ENCODE data around the gene LIPG. TPM values are rescaled to one million over a fixed set of nuclear protein-coding genes. Genes with fewer than 3 reads are reported as not detected.
"Not testable (repeated sequence)": the region's sequence is repeated elsewhere in the genome, so short reads cannot be mapped to it uniquely, and the experiment has no call there.

LIPG gene
- total and polyA plus RNA-seq, 2 experiments from 2014 or later: 43.4 to 85.2 TPM

DNA sequence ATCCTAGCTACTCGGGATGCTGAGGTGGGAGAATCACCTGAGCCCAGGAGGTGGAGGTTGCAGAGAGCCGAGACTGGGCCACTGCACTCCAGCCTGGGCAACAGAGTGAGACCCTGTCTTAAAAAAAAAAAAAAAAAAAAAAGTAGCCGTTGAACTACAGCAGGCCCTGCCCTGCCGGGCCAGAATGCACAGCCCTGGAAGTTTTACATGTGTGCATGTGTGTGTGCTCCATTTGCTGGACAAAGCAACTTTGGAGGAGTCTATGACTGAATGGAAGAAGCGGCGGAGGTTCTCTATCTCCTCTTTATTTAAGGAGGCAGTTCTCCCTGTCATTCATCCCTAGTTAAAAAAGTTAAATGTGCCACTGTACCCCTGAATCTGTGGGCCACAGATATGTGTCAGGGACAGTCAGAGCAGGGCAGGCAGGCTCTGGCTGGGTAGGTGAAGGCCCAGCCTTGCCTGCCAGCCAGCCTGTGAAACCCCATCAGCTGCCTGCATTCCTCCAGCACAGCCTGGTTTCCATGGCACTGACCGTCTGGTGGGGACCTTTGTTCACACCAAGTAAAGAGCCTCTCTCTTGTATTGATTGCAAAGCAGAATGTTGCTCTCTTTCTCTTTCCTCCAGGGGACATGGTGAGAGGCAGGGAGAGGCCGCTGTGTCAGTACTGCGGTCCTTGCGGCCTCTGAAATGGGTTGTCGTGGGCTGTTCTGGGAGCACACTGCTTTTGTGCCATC lies 10.9 kb downstream of the LIPG start:
- Histone ChIP-seq H3K4me2 (no peak overlapping the region), H3K9me2 (replicated peaks; ENCODE audit: insufficient read depth) (no peaks in the 10 kb centered on the region), H4K20me1 (ENCODE audit: insufficient read depth, poor library complexity, severe bottlenecking) (no peaks in the 10 kb centered on the region), H3K36me3 (replicated peaks; ENCODE audit: insufficient read depth, low read depth) (peaks cover 3% of the 10 kb centered on the region), H3K27ac (no peak overlapping the region), H3K79me2 (peaks cover 2% of the 10 kb centered on the region), H3K4me3 (no peak overlapping the region), H3K9me3 (ENCODE audit: low read depth) (no peaks in the 10 kb centered on the region), H3K27me3 (no peaks in the 10 kb centered on the region), H3K4me1 (ENCODE audit: insufficient read depth) (no peaks in the 10 kb centered on the region), H2AFZ (no peak overlapping the region)
- TF ChIP-seq, protein P1, sequence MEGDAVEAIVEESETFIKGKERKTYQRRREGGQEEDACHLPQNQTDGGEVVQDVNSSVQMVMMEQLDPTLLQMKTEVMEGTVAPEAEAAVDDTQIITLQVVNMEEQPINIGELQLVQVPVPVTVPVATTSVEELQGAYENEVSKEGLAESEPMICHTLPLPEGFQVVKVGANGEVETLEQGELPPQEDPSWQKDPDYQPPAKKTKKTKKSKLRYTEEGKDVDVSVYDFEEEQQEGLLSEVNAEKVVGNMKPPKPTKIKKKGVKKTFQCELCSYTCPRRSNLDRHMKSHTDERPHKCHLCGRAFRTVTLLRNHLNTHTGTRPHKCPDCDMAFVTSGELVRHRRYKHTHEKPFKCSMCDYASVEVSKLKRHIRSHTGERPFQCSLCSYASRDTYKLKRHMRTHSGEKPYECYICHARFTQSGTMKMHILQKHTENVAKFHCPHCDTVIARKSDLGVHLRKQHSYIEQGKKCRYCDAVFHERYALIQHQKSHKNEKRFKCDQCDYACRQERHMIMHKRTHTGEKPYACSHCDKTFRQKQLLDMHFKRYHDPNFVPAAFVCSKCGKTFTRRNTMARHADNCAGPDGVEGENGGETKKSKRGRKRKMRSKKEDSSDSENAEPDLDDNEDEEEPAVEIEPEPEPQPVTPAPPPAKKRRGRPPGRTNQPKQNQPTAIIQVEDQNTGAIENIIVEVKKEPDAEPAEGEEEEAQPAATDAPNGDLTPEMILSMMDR (IDR thresholded peaks at IDR 0.05; ENCODE audit: poor library complexity): no peak
- TF ChIP-seq EZH2 (IDR thresholded peaks at IDR 0.05; ENCODE audit: borderline replicate concordance): no peak
- no peak for TF ChIP-seq EZH2phosphoT487 (IDR thresholded peaks at IDR 0.05; ENCODE audit: low read depth, severe bottlenecking, unreplicated experiment)
- no peak for DNase-seq (ENCODE audit: low spot score)
- WGBS (ENCODE audit: low lambda C conversion rate, missing lambda C conversion rate): 84% methylated on average over 11 of the region's 11 CpGs

DNA sequence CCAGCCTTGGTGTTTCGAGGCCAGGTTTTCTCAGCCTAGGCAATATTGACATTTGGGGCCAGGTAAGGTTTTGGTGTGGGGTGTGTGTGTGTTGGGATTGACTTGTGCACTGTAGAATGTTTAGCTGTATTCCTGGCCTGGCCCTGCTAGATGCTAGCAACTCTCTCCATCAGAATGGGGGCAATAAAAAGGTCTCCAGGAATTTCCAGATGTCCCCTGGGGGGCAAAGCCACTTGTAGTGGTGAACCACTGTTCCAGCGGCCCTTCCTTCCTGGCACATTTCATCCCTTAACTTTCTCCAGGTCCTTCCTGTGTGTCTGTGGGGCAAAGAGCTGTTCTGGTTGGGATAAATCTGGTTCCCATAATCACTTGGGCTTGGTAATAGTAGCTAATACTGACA lies 12.0 kb downstream of the LIPG start:
- no peaks in the 10 kb centered on the region for H3K27me3 ChIP-seq
- no peaks in the 10 kb centered on the region for H3K9me3 ChIP-seq (ENCODE audit: low read depth)
- H4K20me1 ChIP-seq (ENCODE audit: insufficient read depth, poor library complexity, severe bottlenecking): no peaks in the 10 kb centered on the region
- H3K36me3 ChIP-seq (replicated peaks; ENCODE audit: insufficient read depth, low read depth): peaks cover 3% of the 10 kb centered on the region
- no peaks in the 10 kb centered on the region for H3K9me2 ChIP-seq (replicated peaks; ENCODE audit: insufficient read depth)
- TF ChIP-seq, protein P1 (IDR thresholded peaks at IDR 0.05; ENCODE audit: poor library complexity): no peak
- TF ChIP-seq EZH2phosphoT487 (IDR thresholded peaks at IDR 0.05; ENCODE audit: low read depth, severe bottlenecking, unreplicated experiment) (no peak), EZH2 (IDR thresholded peaks at IDR 0.05; ENCODE audit: borderline replicate concordance) (no peak)
- no peaks in the 10 kb centered on the region for H3K79me2 ChIP-seq
- H3K27ac ChIP-seq: no peak overlapping the region
- no peak overlapping the region for H3K4me2 ChIP-seq
- WGBS (ENCODE audit: low lambda C conversion rate, missing lambda C conversion rate): 82% methylated on average over 2 of the region's 2 CpGs
- H3K4me1 ChIP-seq (ENCODE audit: insufficient read depth): no peaks in the 10 kb centered on the region
- no peak for DNase-seq (ENCODE audit: low spot score)
- no peak overlapping the region for H2AFZ ChIP-seq
- H3K4me3 ChIP-seq: no peak overlapping the region

DNA sequence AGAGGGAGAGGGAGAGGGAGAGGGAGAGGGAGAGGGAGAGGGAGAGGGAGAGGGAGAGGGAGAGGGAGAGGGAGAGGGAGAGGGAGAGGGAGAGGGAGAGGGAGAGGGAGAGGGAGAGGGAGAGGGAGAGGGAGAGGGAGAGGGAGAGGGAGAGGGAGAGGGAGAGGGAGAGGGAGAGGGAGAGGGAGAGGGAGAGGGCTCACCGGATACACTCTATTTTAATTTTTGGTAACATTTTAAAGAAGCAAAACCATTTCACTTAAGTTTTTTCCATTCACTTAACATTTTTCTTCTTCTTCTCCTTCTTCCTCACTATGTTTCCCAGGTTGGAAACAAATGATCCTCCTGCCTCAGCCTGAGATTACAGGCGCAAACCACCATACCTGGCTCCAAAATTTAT lies 17.2 kb downstream of the LIPG start:
- H3K27ac ChIP-seq; H3K27me3 ChIP-seq; H3K4me2 ChIP-seq; H3K9me2 ChIP-seq (replicated peaks; ENCODE audit: insufficient read depth); H3K9me3 ChIP-seq (ENCODE audit: low read depth); H4K20me1 ChIP-seq (ENCODE audit: insufficient read depth, poor library complexity, severe bottlenecking); H2AFZ ChIP-seq; H3K36me3 ChIP-seq (replicated peaks; ENCODE audit: insufficient read depth, low read depth); H3K79me2 ChIP-seq; DNase-seq (ENCODE audit: low spot score); H3K4me3 ChIP-seq; H3K4me1 ChIP-seq (ENCODE audit: insufficient read depth): not testable (repeated sequence)
- 100% methylated on average over 1 of the region's 2 CpGs for WGBS (ENCODE audit: low lambda C conversion rate, missing lambda C conversion rate)

DNA sequence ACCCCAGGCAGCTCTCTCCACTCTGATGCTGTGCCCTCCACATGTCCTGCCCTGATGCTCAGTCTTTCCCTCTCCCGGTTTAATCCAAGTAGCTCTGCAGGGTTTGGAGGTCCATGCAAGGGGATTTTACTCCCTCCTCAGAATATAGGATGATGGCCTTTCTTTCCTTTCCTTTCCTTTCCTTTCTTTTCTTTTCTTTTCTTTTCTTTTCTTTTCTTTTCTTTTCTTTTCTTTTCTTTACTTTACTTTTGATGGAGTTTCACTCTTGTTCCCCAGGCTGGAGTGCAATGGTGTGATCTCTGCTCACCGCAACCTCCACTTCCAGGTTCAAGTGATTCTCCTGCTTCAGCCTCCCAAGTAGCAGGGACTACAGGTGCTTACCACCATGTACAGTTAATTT lies 17.7 kb downstream of the LIPG start:
- H3K4me2 ChIP-seq: not testable (repeated sequence)

More for the DNA sequence above, 17.7 kb downstream of the LIPG start:
- not testable (repeated sequence) for H3K4me1 ChIP-seq (ENCODE audit: insufficient read depth); H3K36me3 ChIP-seq (replicated peaks; ENCODE audit: insufficient read depth, low read depth); H3K9me3 ChIP-seq (ENCODE audit: low read depth); H3K27ac ChIP-seq; H3K4me3 ChIP-seq; H3K79me2 ChIP-seq; DNase-seq (ENCODE audit: low spot score); H3K9me2 ChIP-seq (replicated peaks; ENCODE audit: insufficient read depth); H3K27me3 ChIP-seq; H2AFZ ChIP-seq; H4K20me1 ChIP-seq (ENCODE audit: insufficient read depth, poor library complexity, severe bottlenecking)
- WGBS (ENCODE audit: low lambda C conversion rate, missing lambda C conversion rate): 89% methylated on average over 2 of the region's 2 CpGs
